ENCODE measurements around the gene PICK1. TPM values are rescaled to one million over a fixed set of nuclear protein-coding genes. Genes with fewer than 3 reads are reported as not detected.

Gene PICK1
- total and polyA plus RNA-seq, 2 of the 4 experiments (the other 2 are of a cell fraction) = 16.5 to 21.0 TPM

- no peak for TF ChIP-seq CHD1 (IDR thresholded peaks at IDR 0.05; ENCODE audit: low read depth, low read length)
These were observed 18.1 kb upstream of the PICK1 start (continued) for GRCh38 chr22:38038890-38039812.

GRCh38 chr22:38040953-38041759 lies 16.0 kb upstream of the PICK1 start:
- Histone ChIP-seq H4K5ac (ENCODE audit: low read depth, low read length) (no peak overlapping the region), H3K9me3 (ENCODE audit: control insufficient read depth, insufficient read depth, low read length) (no peaks in the 10 kb centered on the region), H3K27me3 (ENCODE audit: control insufficient read depth, insufficient read depth, low read length) (peaks cover 2% of the 10 kb centered on the region; the same call in 1 of the 2 replicates), H3K4me1 (ENCODE audit: control insufficient read depth, insufficient read depth, low read length) (no peaks in the 10 kb centered on the region), H3K9me1 (ENCODE audit: insufficient read depth, low read length) (0 out of 2 replicates have a peak, but pooled peaks cover 11% of the 10 kb centered on the region), H3K27ac (ENCODE audit: insufficient read depth, low read length) (no peak overlapping the region), H2AFZ (replicated peaks; ENCODE audit: low read length, poor library complexity) (peak overlapping the region; percentile 43), H2BK20ac (ENCODE audit: low read depth, low read length) (0 out of 2 replicates have a peak overlapping the region, but pooled peaks have one; percentile 44), H2BK5ac (ENCODE audit: low read depth, low read length, poor library complexity, severe bottlenecking) (no peak overlapping the region), H3K56ac (ENCODE audit: extremely low read depth, insufficient read depth, low read length) (no peak overlapping the region), H3K4me3 (ENCODE audit: insufficient read depth, low read depth, low read length) (no peak overlapping the region), H4K8ac (ENCODE audit: low read depth in 2 of 2, low read length in 2 of 2) (no peak overlapping the region), H3K36me3 (ENCODE audit: control insufficient read depth, insufficient read depth, low read length) (no peaks in the 10 kb centered on the region), H2AK5ac (ENCODE audit: low read depth, low read length) (peak overlapping the region; percentile 28; the same call in 1 of the 2 replicates), H3K79me1 (ENCODE audit: low read depth in 1 of 2, low read length in 2 of 2) (no peaks in the 10 kb centered on the region), H2BK120ac (ENCODE audit: low read depth, low read length) (no peak overlapping the region), H2BK15ac (ENCODE audit: low read depth, low read length) (no peak overlapping the region), H3K4ac (ENCODE audit: low read depth, low read length) (no peak overlapping the region), H3K23ac (ENCODE audit: low read depth, low read length) (no peak overlapping the region), H3K18ac (ENCODE audit: low read depth, low read length) (no peak overlapping the region), H2AK9ac (replicated peaks; ENCODE audit: low read depth, low read length, poor library complexity) (no peak overlapping the region), H3K4me2 (ENCODE audit: low read depth, low read length) (no peak overlapping the region), H3K9ac (ENCODE audit: low read depth, low read length) (no peak overlapping the region), H3K14ac (replicated peaks; ENCODE audit: low read depth, low read length) (no peak overlapping the region), H4K20me1 (ENCODE audit: insufficient read depth, low read length) (no peaks in the 10 kb centered on the region), H4K91ac (ENCODE audit: insufficient read depth, low read depth, low read length) (no peak overlapping the region)
- ChIA-PET CTCF (no interaction called here), POLR2A (ENCODE audit: unreplicated experiment) (interaction anchor here (0.7 kb wide), 1 partner anchor 16 kb away, joined by 10 read pairs; no protein-coding TSS in a partner anchor)
- intact Hi-C loops (cut with micrococcal nuclease) = no loop called here
- WGBS, 2 experiments (ENCODE audit: extremely low coverage in 2 of 2, insufficient read length in 1 of 2) = 73% methylated on average over 11 of the region's 20 CpGs; no CpG with 5 or more reads in 1 of the 2 experiments
- ATAC-seq (ENCODE audit: low read depth) (no peak), DNase-seq (peak; percentile 35)
- in situ Hi-C loops (cut with MboI; ENCODE audit: low sequenced_read_pairs) = no loop called here
- no TSS peak for BruUV-seq (replicated peaks)
- dilution Hi-C loops (cut with HindIII; ENCODE audit: low sequenced_read_pairs, unreplicated experiment) = no loop called here
- TF ChIP-seq SMC3 (IDR thresholded peaks at IDR 0.05; ENCODE audit: low read depth, low read length) (no peak), MAFK (IDR thresholded peaks at IDR 0.05; ENCODE audit: low read depth, low read length) (no peak), MXI1 (IDR thresholded peaks at IDR 0.05; ENCODE audit: borderline replicate concordance, low read depth, low read length) (no peak), CHD1 (IDR thresholded peaks at IDR 0.05; ENCODE audit: low read depth, low read length) (no peak), FOS (IDR thresholded peaks at IDR 0.05; ENCODE audit: low read depth, low read length) (no peak), RAD21 (IDR thresholded peaks at IDR 0.05; ENCODE audit: low read length) (no peak), POLR2A (IDR thresholded peaks at IDR 0.05; ENCODE audit: low read depth, low read length) (no peak), CEBPB (IDR thresholded peaks at IDR 0.05; ENCODE audit: low read depth, low read length) (no peak), USF2 (IDR thresholded peaks at IDR 0.05; ENCODE audit: low read depth, low read length) (no peak)
- TF ChIP-seq, protein P1, sequence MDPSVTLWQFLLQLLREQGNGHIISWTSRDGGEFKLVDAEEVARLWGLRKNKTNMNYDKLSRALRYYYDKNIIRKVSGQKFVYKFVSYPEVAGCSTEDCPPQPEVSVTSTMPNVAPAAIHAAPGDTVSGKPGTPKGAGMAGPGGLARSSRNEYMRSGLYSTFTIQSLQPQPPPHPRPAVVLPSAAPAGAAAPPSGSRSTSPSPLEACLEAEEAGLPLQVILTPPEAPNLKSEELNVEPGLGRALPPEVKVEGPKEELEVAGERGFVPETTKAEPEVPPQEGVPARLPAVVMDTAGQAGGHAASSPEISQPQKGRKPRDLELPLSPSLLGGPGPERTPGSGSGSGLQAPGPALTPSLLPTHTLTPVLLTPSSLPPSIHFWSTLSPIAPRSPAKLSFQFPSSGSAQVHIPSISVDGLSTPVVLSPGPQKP (IDR thresholded peaks at IDR 0.05; ENCODE audit: borderline replicate concordance, low read depth, low read length) = no peak

All from IMR-90 (cell line).